GM19238 (cell line): Measurements from ENCODE around the gene SLITRK1.

Source experiments
- DNase-seq: peaks from one replicate; pipeline ENCODE4 v3.0.0; 2011; ENCODE audit warnings: low spot score; ENCODE audit not compliant: insufficient read length

Gene SLITRK1

GRCh38 chr13:83881917-83882605, at the start of gene SLITRK1:
TSS of gene SLITRK1 (minus strand) at chr13:83882474. CDS start at chr13:83881507, 967 bp downstream.
- DNase-seq: no peak

GRCh38 chr13:83929157-83929556, 46.9 kb upstream of the SLITRK1 start:
- DNase-seq: no peak

GRCh38 chr13:83919775-83920174, 37.5 kb upstream of the SLITRK1 start:
- no peak for DNase-seq

- DNase-seq: no peak
Measured at GRCh38 chr13:83914368-83914767, 32.1 kb upstream of the SLITRK1 start.

- no peak for DNase-seq
Measured at GRCh38 chr13:83907196-83907989, 25.1 kb upstream of the SLITRK1 start.

- DNase-seq: no peak
Measured at GRCh38 chr13:83906240-83906820, 24.1 kb upstream of the SLITRK1 start.

GRCh38 chr13:83905641-83906040, 23.4 kb upstream of the SLITRK1 start:
- DNase-seq: no peak

- DNase-seq: no peak
Measured at GRCh38 chr13:83895994-83896580, 13.8 kb upstream of the SLITRK1 start.

GRCh38 chr13:83890358-83890757, 8.1 kb upstream of the SLITRK1 start:
- no peak for DNase-seq

GRCh38 chr13:83884141-83884540, 1.9 kb upstream of the SLITRK1 start:
- no peak for DNase-seq

- no peak for DNase-seq
Measured at GRCh38 chr13:83883061-83883523, 818 bp upstream of the SLITRK1 start.

- no peak for DNase-seq
Measured at GRCh38 chr13:83882606-83882959, 309 bp upstream of the SLITRK1 start.

GRCh38 chr13:83881140-83881684, 1.1 kb downstream of the SLITRK1 start:
- DNase-seq: no peak

GRCh38 chr13:83880275-83881139, 1.8 kb downstream of the SLITRK1 start:
- DNase-seq: no peak

GRCh38 chr13:83879431-83880171, 2.7 kb downstream of the SLITRK1 start:
- DNase-seq: no peak

- no peak for DNase-seq
Measured at GRCh38 chr13:83878691-83879430, 3.4 kb downstream of the SLITRK1 start.

- no peak for DNase-seq
Measured at GRCh38 chr13:83877651-83878355, 4.5 kb downstream of the SLITRK1 start.

GRCh38 chr13:83876546-83876945, 5.7 kb downstream of the SLITRK1 start:
- no peak for DNase-seq

- DNase-seq: no peak
Measured at GRCh38 chr13:83867708-83868107, 14.6 kb downstream of the SLITRK1 start.
